ENCODE data around the gene NOD2. TPM values are rescaled to one million over a fixed set of nuclear protein-coding genes. Genes with fewer than 3 reads are reported as not detected.

Gene NOD2
- total and polyA plus RNA-seq, 4 donors: 0.35 to 1.3 (median 0.48) TPM

- no peak for TF ChIP-seq REST (IDR thresholded peaks at IDR 0.05)
These were observed 12.9 kb upstream of the NOD2 start (continued) for GRCh38 chr16:50680556-50680893.

GRCh38 chr16:50681021-50681885 lies 12.2 kb upstream of the NOD2 start, which contains the start of gene SNX20:
SNX20 (minus strand) TSS chr16:50681312; CDS start chr16:50677526, 3,786 bp downstream.
- H3K9me3 ChIP-seq (ENCODE audit: control insufficient read depth in 4 of 4, low read length in 3 of 4): no peaks in the 10 kb centered on the region
- 74% methylated on average over 16 of the region's 16 CpGs for WGBS
- H3K4me1 ChIP-seq (ENCODE audit: control insufficient read depth in 4 of 4, insufficient read depth in 4 of 4, low read length in 3 of 4): no peaks in the 10 kb centered on the region
- no peak for DNase-seq (ENCODE audit: low spot score)
- H3K27me3 ChIP-seq (ENCODE audit: control insufficient read depth in 4 of 4, insufficient read depth in 4 of 4, low read length in 3 of 4): no peaks in the 10 kb centered on the region
- TF ChIP-seq ATF3 (IDR thresholded peaks at IDR 0.05) (no peak), MAX (IDR thresholded peaks at IDR 0.05) (no peak), HNF4G (IDR thresholded peaks at IDR 0.05) (no peak), JUND (IDR thresholded peaks at IDR 0.05) (no peak), FOXA2 (IDR thresholded peaks at IDR 0.05) (no peak), ZBTB33 (IDR thresholded peaks at IDR 0.05) (no peak), YY1 (IDR thresholded peaks at IDR 0.05) (no peak), REST (IDR thresholded peaks at IDR 0.05) (no peak)
- H3K4me3 ChIP-seq (ENCODE audit: low read depth in 1 of 3, low read length in 3 of 3): peak within 1 kb of the TSS in 1 of 3 donors; percentile 21
- H3K9ac ChIP-seq (ENCODE audit: low read depth in 1 of 2, low read length in 2 of 2): peak within 1 kb of the TSS; percentile 22 to 27
- peak within 1 kb of the TSS in 1 of 2 donors; percentile 31 for H3K27ac ChIP-seq (ENCODE audit: low read depth in 1 of 2, low read length in 2 of 2)
- no peaks in the 10 kb centered on the region for H3K36me3 ChIP-seq (ENCODE audit: control insufficient read depth in 4 of 4, insufficient read depth in 3 of 4, low read depth in 1 of 4, low read length in 3 of 4)

All from liver (tissue), 9 donors.